Choroid plexus epithelial cell (primary cell): ENCODE results near the gene ZNF282.
A peak's percentile ranks its signal among the peaks of the same experiment; 100 is the strongest.

ENCODE experiments used
- DNase-seq: peaks from one replicate; pipeline ENCODE4 v3.0.0-alpha.2; 2010; ENCODE audit warnings: low read depth
- H3K4me3 ChIP-seq: 2 replicates; pipeline ENCODE4 v1.5.1; 2011; ENCODE audit warnings: low read depth, mild to moderate bottlenecking, control low read depth, low read length, moderate library complexity
- TF ChIP-seq, protein P1 (sequence below): conservative IDR thresholded peaks from 2 replicates; pipeline ENCODE4 v1.5.1; 2011; ENCODE audit warnings: low read depth, mild to moderate bottlenecking, control low read depth, inconsistent platforms, low read length, moderate library complexity

Gene ZNF282

DNA sequence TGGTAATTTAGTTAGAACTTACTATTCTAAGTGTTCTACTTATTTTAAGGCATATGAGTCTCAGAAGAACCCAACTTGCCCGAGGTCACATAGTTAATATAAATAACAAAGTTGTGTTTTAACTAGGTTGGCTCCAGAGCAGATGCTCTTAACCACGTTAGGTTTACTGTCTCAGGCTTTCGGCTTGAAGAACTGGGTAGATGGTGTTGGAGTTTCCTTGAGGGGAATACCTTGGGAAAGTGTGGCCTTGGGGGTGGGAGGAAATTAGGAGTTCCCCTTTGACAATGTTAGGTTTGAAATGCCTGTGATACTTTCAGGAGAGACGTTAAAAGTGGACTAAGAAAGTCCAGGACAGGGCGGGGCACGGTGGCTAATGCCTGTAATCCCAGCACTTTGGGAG lies 38.4 kb upstream of the ZNF282 start:
- no peak overlapping the region for H3K4me3 ChIP-seq
- TF ChIP-seq, protein P1, sequence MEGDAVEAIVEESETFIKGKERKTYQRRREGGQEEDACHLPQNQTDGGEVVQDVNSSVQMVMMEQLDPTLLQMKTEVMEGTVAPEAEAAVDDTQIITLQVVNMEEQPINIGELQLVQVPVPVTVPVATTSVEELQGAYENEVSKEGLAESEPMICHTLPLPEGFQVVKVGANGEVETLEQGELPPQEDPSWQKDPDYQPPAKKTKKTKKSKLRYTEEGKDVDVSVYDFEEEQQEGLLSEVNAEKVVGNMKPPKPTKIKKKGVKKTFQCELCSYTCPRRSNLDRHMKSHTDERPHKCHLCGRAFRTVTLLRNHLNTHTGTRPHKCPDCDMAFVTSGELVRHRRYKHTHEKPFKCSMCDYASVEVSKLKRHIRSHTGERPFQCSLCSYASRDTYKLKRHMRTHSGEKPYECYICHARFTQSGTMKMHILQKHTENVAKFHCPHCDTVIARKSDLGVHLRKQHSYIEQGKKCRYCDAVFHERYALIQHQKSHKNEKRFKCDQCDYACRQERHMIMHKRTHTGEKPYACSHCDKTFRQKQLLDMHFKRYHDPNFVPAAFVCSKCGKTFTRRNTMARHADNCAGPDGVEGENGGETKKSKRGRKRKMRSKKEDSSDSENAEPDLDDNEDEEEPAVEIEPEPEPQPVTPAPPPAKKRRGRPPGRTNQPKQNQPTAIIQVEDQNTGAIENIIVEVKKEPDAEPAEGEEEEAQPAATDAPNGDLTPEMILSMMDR: no peak
- no peak for DNase-seq

GRCh38 chr7:149161241-149161848 lies 34.0 kb upstream of the ZNF282 start:
- no peak overlapping the region for H3K4me3 ChIP-seq
- no peak for DNase-seq
- TF ChIP-seq, protein P1: no peak

- TF ChIP-seq, protein P1: no peak
- DNase-seq: no peak
- H3K4me3 ChIP-seq: no peak overlapping the region
Measured at GRCh38 chr7:149166142-149166541, 29.2 kb upstream of the ZNF282 start.

DNA sequence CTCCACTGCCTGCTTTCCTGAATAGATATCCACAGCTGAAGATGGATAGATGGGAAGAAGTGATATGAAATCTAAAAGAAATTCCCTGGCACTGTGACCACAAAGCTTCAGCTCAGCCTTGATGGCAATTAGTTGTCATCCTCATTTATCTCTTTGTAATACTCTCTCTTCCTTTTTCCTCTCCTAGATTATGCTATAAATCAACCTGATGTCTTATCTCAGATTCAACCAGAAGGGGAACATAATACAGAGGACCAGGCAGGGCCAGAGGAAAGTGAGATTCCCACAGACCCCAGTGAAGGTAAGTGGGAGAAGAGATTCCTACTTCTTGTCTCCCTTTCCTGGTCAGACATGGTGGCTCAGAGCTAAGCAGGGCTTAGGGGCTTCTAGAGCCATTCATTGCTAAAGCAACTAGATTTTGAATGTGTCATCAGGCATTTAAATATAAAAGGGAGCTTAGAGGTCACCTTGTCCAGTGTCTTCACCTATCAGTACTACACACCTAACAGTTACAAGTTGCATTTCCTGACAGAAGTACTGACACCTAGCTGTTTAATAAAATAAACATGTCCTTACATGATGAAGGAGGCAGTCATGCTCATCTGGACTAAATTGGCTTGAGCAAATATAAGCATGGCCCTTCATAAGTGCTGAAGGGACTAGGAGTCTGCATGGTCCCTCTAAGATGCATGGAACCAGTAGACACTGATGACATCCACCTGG lies 28.6 kb upstream of the ZNF282 start:
- no peak for DNase-seq
- H3K4me3 ChIP-seq: no peak overlapping the region
- TF ChIP-seq, protein P1: no peak

- H3K4me3 ChIP-seq: no peak overlapping the region
- TF ChIP-seq, protein P1: no peak
- DNase-seq: peak; percentile 62
Measured at GRCh38 chr7:149171892-149172533, 23.3 kb upstream of the ZNF282 start.

DNA sequence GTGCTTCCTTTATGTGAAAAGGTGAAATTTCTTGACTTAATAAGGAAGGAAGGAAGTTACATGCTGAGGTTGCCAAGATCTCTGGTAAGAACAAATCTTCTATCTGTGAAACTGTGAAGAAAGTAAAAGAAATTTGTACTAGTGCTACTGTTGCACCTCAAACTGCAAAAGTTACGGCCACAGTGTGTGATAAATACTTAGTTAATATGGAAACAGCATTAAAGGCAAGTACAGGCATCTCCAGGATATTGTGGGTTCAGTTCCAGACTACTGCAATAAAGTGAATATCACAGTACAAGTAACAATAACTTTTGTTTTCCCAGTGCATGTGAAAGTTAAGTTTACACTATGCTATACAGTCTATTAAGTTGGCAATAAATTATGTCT lies 22.8 kb upstream of the ZNF282 start:
- no peak for DNase-seq
- TF ChIP-seq, protein P1: no peak
- no peak overlapping the region for H3K4me3 ChIP-seq
